Measurements from ENCODE around the gene ATP8A2. TPM values are rescaled to one million over a fixed set of nuclear protein-coding genes. Genes with fewer than 3 reads are reported as not detected.

The ATP8A2 gene
- total RNA-seq, 1 experiment from 2014 or later = 5.2 TPM

- Mint-ChIP-seq H3K4me1 (peaks cover 66% of the 10 kb centered on the region), H3K27me3 (ENCODE audit: low read depth) (no peaks in the 10 kb centered on the region), H3K27ac (no peak overlapping the region), H3K36me3 (peaks cover 4% of the 10 kb centered on the region; the same call in 1 of the 2 replicates), H3K9me3 (peaks cover 11% of the 10 kb centered on the region), H3K4me3 (no peak overlapping the region)
- no peak for DNase-seq (ENCODE audit: low spot score)
- no peak for ATAC-seq
- ChIA-PET POLR2A (interaction anchor here (0.5 kb wide), 1 partner anchor 40 kb away, joined by 4 read pairs; no protein-coding TSS in a partner anchor), CTCF (no interaction called here)
- no peak for TF ChIP-seq USF1 (CRISPR knock-in tag; IDR thresholded peaks at IDR 0.05)
- TF ChIP-seq OVOL2 (CRISPR knock-in tag; IDR thresholded peaks at IDR 0.05; ENCODE audit: borderline replicate concordance) = no peak
- no peak for TF ChIP-seq ZMAT4 (CRISPR knock-in tag; IDR thresholded peaks at IDR 0.05)
- no peak for TF ChIP-seq ELF4 (CRISPR knock-in tag; IDR thresholded peaks at IDR 0.05; ENCODE audit: low read depth)
- TF ChIP-seq ZNF671 (CRISPR knock-in tag; IDR thresholded peaks at IDR 0.05) = no peak
- TF ChIP-seq ZNF232 (CRISPR knock-in tag; IDR thresholded peaks at IDR 0.05) = no peak
- no peak for TF ChIP-seq PREB (CRISPR knock-in tag; IDR thresholded peaks at IDR 0.05; ENCODE audit: borderline replicate concordance)
- no peak for TF ChIP-seq NR1H2 (CRISPR knock-in tag; IDR thresholded peaks at IDR 0.05)
- no peak for TF ChIP-seq ESRRA (CRISPR knock-in tag; IDR thresholded peaks at IDR 0.05; ENCODE audit: borderline replicate concordance)
- TF ChIP-seq JAZF1 (CRISPR knock-in tag; IDR thresholded peaks at IDR 0.05) = no peak
- no peak for TF ChIP-seq ATF2 (CRISPR knock-in tag; IDR thresholded peaks at IDR 0.05; ENCODE audit: borderline replicate concordance, low read depth)
- no peak for TF ChIP-seq ZNF416 (CRISPR knock-in tag; IDR thresholded peaks at IDR 0.05)
- TF ChIP-seq CTCF (IDR thresholded peaks at IDR 0.05) = no peak
- TF ChIP-seq CBFB (CRISPR knock-in tag; IDR thresholded peaks at IDR 0.05; ENCODE audit: low read depth) = no peak
These were observed 498.2 kb downstream of the ATP8A2 start for GRCh38 chr13:25869941-25870340.

GRCh38 chr13:25871389-25872125 lies 499.8 kb downstream of the ATP8A2 start:
- DNase-seq (ENCODE audit: low spot score) = no peak
- Mint-ChIP-seq H3K36me3 (peaks cover 4% of the 10 kb centered on the region; the same call in 1 of the 2 replicates), H3K27me3 (ENCODE audit: low read depth) (no peaks in the 10 kb centered on the region), H3K4me3 (no peak overlapping the region), H3K27ac (no peak overlapping the region; the same call in 1 of the 2 replicates), H3K4me1 (peaks cover 68% of the 10 kb centered on the region), H3K9me3 (peaks cover 11% of the 10 kb centered on the region)
- POLR2A ChIA-PET = interaction anchor here (0.7 kb wide), 1 partner anchor 101 kb away, joined by 3 read pairs; no protein-coding TSS in a partner anchor
- CTCF ChIA-PET = no interaction called here
- no peak for ATAC-seq
- TF ChIP-seq ETV6 (CRISPR knock-in tag; IDR thresholded peaks at IDR 0.05) = no peak
- TF ChIP-seq MLX (CRISPR knock-in tag; IDR thresholded peaks at IDR 0.05) = no peak
- no peak for TF ChIP-seq ERG (CRISPR knock-in tag; IDR thresholded peaks at IDR 0.05)
- no peak for TF ChIP-seq CDX4 (CRISPR knock-in tag; IDR thresholded peaks at IDR 0.05; ENCODE audit: borderline replicate concordance)
- TF ChIP-seq TEAD4 (CRISPR knock-in tag; IDR thresholded peaks at IDR 0.05) = no peak
- TF ChIP-seq ZNF512 (CRISPR knock-in tag; IDR thresholded peaks at IDR 0.05; ENCODE audit: borderline replicate concordance) = no peak
- no peak for TF ChIP-seq NR3C1 (CRISPR knock-in tag; conservative IDR thresholded peaks at IDR 0.05; ENCODE audit: low read depth)
- no peak for TF ChIP-seq ATF6 (CRISPR knock-in tag; IDR thresholded peaks at IDR 0.05)

All from WTC11 (cell line).